Spleen (tissue), 11 donors: ENCODE data around the gene CUX1. TPM values are rescaled to one million over a fixed set of nuclear protein-coding genes. Genes with fewer than 3 reads are reported as not detected.
"Not testable (repeated sequence)": the region's sequence is repeated elsewhere in the genome, so short reads cannot be mapped to it uniquely, and the experiment has no call there.

ENCODE experiments used
- DNase-seq: peaks from one replicate; pipeline ENCODE4 v3.0.0-alpha.2; 2020
- H3K27ac ChIP-seq, 8 donors: fragments of 200-600 bp; sonication (generic) in 7 of 8; 1 replicate in 4 of 8; 2 replicates in 4 of 8; pipeline versions ENCODE4 v1.5.0 to v1.8.0; 2016 to 2021; ENCODE audit warnings: inconsistent platforms in 4 of 8, mild to moderate bottlenecking in 4 of 8, moderate library complexity in 1 of 8
- H3K27me3 ChIP-seq, 7 donors: fragments of 200-600 bp; sonication (generic) in 6 of 7; replicated peaks in 1 of 7; 1 replicate in 4 of 7; 2 replicates in 3 of 7; pipeline versions ENCODE4 v1.5.0 to v1.8.0; 2016 to 2021; ENCODE audit warnings: inconsistent platforms in 3 of 7, mild to moderate bottlenecking in 1 of 7
- H3K36me3 ChIP-seq, 6 donors: fragments of 200-600 bp; sonication (generic) in 5 of 6; 1 replicate in 4 of 6; 2 replicates in 2 of 6; pipeline versions ENCODE4 v1.5.0 to v1.8.0; 2016 to 2021; ENCODE audit warnings: inconsistent platforms in 2 of 6
- H3K4me1 ChIP-seq, 6 donors: fragments of 200-600 bp; sonication (generic) in 5 of 6; 1 replicate in 3 of 6; 2 replicates in 3 of 6; pipeline versions ENCODE4 v1.5.0 to v1.8.0; 2016 to 2021; ENCODE audit warnings: inconsistent platforms in 3 of 6
- H3K4me3 ChIP-seq, 8 donors: fragments of 200-600 bp; sonication (generic) in 7 of 8; 1 replicate in 4 of 8; 2 replicates in 4 of 8; pipeline versions ENCODE4 v1.5.0 to v1.8.0; 2016 to 2021; ENCODE audit warnings: inconsistent platforms in 4 of 8, mild to moderate bottlenecking in 4 of 8, moderate library complexity in 2 of 8
- H3K9me3 ChIP-seq, 8 donors: fragments of 200-600 bp; sonication (generic) in 7 of 8; 1 replicate in 4 of 8; 2 replicates in 4 of 8; pipeline versions ENCODE4 v1.5.0 to v1.8.0; 2016 to 2021; ENCODE audit warnings: inconsistent platforms in 4 of 8
- CTCF ChIP-seq, 11 experiments: fragments of 200-600 bp in 7 of 11; fragments of 450-650 bp in 4 of 11; sonication (generic) in 4 of 11; IDR thresholded peaks in 8 of 11; conservative IDR thresholded peaks in 3 of 11; 1 replicate in 7 of 11; 2 replicates in 4 of 11; pipeline versions ENCODE4 v1.4.0 to v1.8.0; 2016 to 2021; ENCODE audit warnings: antibody characterized with exemption in 11 of 11, inconsistent platforms in 4 of 11, mild to moderate bottlenecking in 1 of 11
- POLR2A ChIP-seq, 3 donors: fragments of 450-650 bp; IDR thresholded peaks; one replicate each; pipeline ENCODE4 v1.5.1; 2017; ENCODE audit warnings: antibody characterized with exemption in 3 of 3, mild to moderate bottlenecking in 1 of 3
- POLR2AphosphoS5 ChIP-seq, 3 donors: sonication (generic); formaldehyde crosslinking; IDR thresholded peaks; one replicate each; pipeline ENCODE4 v1.5.1; 2017; ENCODE audit warnings: antibody characterized with exemption in 3 of 3
- WGBS, 5 donors: extraction: QIAGEN DNeasy Blood & Tissue Kit in 3 of 5; methylation state at CpG; one replicate each; pipeline versions ENCODE4 v1.1.5 to v1.1.7; 2013 to 2018; 5-methylcytosine and 5-hydroxymethylcytosine counted together
- intact Hi-C: fragments of 100-400 bp; cut with DNase I; formaldehyde crosslinking; loops from one replicate; pipeline ENCODE4 v1.15.0; 2023; ENCODE audit warnings: low total_unique reads
- polyA plus RNA-seq, 3 donors: library from polyadenylated mRNA; stranded (reverse); fragments of 200-250 nt; gene quantifications; one replicate each; pipeline ENCODE4 v1.2.1, GENCODE V29; 2013
- total RNA-seq, 7 donors: library from RNA; depleted of rRNA in 3 of 7; stranded (reverse); fragments of >200 nt in 3 of 7; fragmentation: NEBNext Ultra II Directional in 4 of 7; extraction: Animal tissue kit (Norgen Biotek cat#: 25700) in 4 of 7; gene quantifications; one replicate each; pipeline versions ENCODE4 v1.1.0 to v1.2.1, GENCODE V29; 2016 to 2021
- donor health status: healthy with polysubstance abuse.
- donor health status: DM: no; HTN: no; CAD: no; lungs with moderate emphysema.
- donor health status: DM: no; HTN: no; CAD: no.
- donor health status: Bipolar disorder and iron deficiency.
- donor health status: healthy.
- donor health status: DM: no; HTN: no; CAD: no.
- donor health status: DM: yes; HTN: yes; CAD: no.

Gene CUX1
- total and polyA plus RNA-seq, 10 donors = 9.1 to 95.8 (median 61.9) TPM

- no peak for DNase-seq
- Histone ChIP-seq H3K9me3 (no peaks in the 10 kb centered on the region), H3K27me3 (no peaks in the 10 kb centered on the region), H3K4me3 (peak overlapping the region in 6 of 8 donors; percentile 69 to 96 (median 86)), H3K27ac (peak overlapping the region in 6 of 8 donors; percentile 76 to 97 (median 90)), H3K36me3 (no peaks in the 10 kb centered on the region), H3K4me1 (peaks cover 3 to 74% (median 43%) of the 10 kb centered on the region in 6 donors)
- TF ChIP-seq CTCF (IDR thresholded peaks at IDR 0.05 in 8 of 11, conservative IDR thresholded peaks at IDR 0.05 in 3 of 11) (no peak), POLR2A (IDR thresholded peaks at IDR 0.05) (no peak), POLR2AphosphoS5 (IDR thresholded peaks at IDR 0.05) (no peak)
- intact Hi-C loops = loop anchor here (5.0 kb wide), 1 partner anchor 131 kb away; no protein-coding TSS in a partner anchor
- 76 to 88% (median 82%) methylated on average over 14 of the region's 14 CpGs for WGBS, 5 donors
These were observed 1.1 kb downstream of the CUX1 start for GRCh38 chr7:101818287-101819071.

GRCh38 chr7:101819183-101819582, 1.8 kb downstream of the CUX1 start:
- 72 to 85% (median 84%) methylated on average over 2 of the region's 2 CpGs for WGBS, 5 donors
- Histone ChIP-seq H3K4me3 (no peak overlapping the region), H3K4me1 (peaks cover 0 to 74% (median 42%) of the 10 kb centered on the region in 6 donors)

GRCh38 chr7:101819913-101820522, 2.6 kb downstream of the CUX1 start:
- no peaks in the 10 kb centered on the region for H3K9me3 ChIP-seq
- H3K36me3 ChIP-seq = no peaks in the 10 kb centered on the region
- H3K27ac ChIP-seq = no peak overlapping the region
- no peak overlapping the region for H3K4me3 ChIP-seq
- DNase-seq = no peak
- peaks cover 0 to 73% (median 37%) of the 10 kb centered on the region in 6 donors for H3K4me1 ChIP-seq
- H3K27me3 ChIP-seq = no peaks in the 10 kb centered on the region
- intact Hi-C loops = loop anchor here (5.0 kb wide), 1 partner anchor 133 kb away; no protein-coding TSS in a partner anchor
- TF ChIP-seq POLR2AphosphoS5 (IDR thresholded peaks at IDR 0.05) (no peak), POLR2A (IDR thresholded peaks at IDR 0.05) (no peak)
- 68 to 84% (median 79%) methylated on average over 6 of the region's 6 CpGs for WGBS, 5 donors

More at GRCh38 chr7:101819183-101819582, 1.8 kb downstream of the CUX1 start:
- intact Hi-C loops = loop anchor here (5.0 kb wide), 1 partner anchor 132 kb away; no protein-coding TSS in a partner anchor
- Histone ChIP-seq H3K27ac (peak overlapping the region in 2 of 8 donors; percentile 95 to 97), H3K36me3 (no peaks in the 10 kb centered on the region), H3K27me3 (no peaks in the 10 kb centered on the region), H3K9me3 (no peaks in the 10 kb centered on the region)
- no peak for DNase-seq
- no peak for TF ChIP-seq CTCF (IDR thresholded peaks at IDR 0.05 in 8 of 11, conservative IDR thresholded peaks at IDR 0.05 in 3 of 11)
- no peak for TF ChIP-seq POLR2A (IDR thresholded peaks at IDR 0.05)
- TF ChIP-seq POLR2AphosphoS5 (IDR thresholded peaks at IDR 0.05) = no peak

GRCh38 chr7:101820703-101821102, 3.3 kb downstream of the CUX1 start:
- Histone ChIP-seq H3K4me1 (peaks cover 0 to 69% (median 37%) of the 10 kb centered on the region in 6 donors), H3K4me3 (no peak overlapping the region), H3K36me3 (peaks cover 0 to 4% (median 0%) of the 10 kb centered on the region in 6 donors), H3K27me3 (no peaks in the 10 kb centered on the region), H3K9me3 (no peaks in the 10 kb centered on the region), H3K27ac (no peak overlapping the region)
- no peak for DNase-seq
- WGBS, 5 donors = 89 to 94% (median 91%) methylated on average over 8 of the region's 8 CpGs
- TF ChIP-seq POLR2AphosphoS5 (IDR thresholded peaks at IDR 0.05) = no peak
- no peak for TF ChIP-seq POLR2A (IDR thresholded peaks at IDR 0.05)
- TF ChIP-seq CTCF (IDR thresholded peaks at IDR 0.05 in 8 of 11, conservative IDR thresholded peaks at IDR 0.05 in 3 of 11) = no peak
- intact Hi-C loops = no loop called here

- H3K4me3 ChIP-seq, H3K9me3 ChIP-seq, H3K27me3 ChIP-seq, DNase-seq, intact Hi-C loops, H3K36me3 ChIP-seq: not testable (repeated sequence)
- 88 to 97% (median 92%) methylated on average over 6 of the region's 6 CpGs for WGBS, 5 donors
- Histone ChIP-seq H3K27ac (peak overlapping the region in 4 of 8 donors; percentile 36 to 82 (median 64)), H3K4me1 (peaks cover 0 to 84% (median 35%) of the 10 kb centered on the region in 6 donors)
These were observed 5.2 kb downstream of the CUX1 start for GRCh38 chr7:101822632-101823031.
